Thyroid gland (tissue), 4 donors: ENCODE results near the gene MGAM2. TPM values are rescaled to one million over a fixed set of nuclear protein-coding genes. Genes with fewer than 3 reads are reported as not detected.

ENCODE experiments used
- DNase-seq, 2 donors: peaks; one replicate each; pipeline ENCODE4 v3.0.0-alpha.2; 2019
- H3K27ac ChIP-seq, 3 donors: fragments of 200-600 bp; sonication (generic); 1 replicate in 2 of 3; 2 replicates in 1 of 3; pipeline ENCODE4 v1.5.1; 2016 to 2019; ENCODE audit warnings: mild to moderate bottlenecking in 1 of 3, moderate library complexity in 1 of 3
- H3K27me3 ChIP-seq: fragments of 200-600 bp; sonication (generic); one replicate; pipeline ENCODE4 v1.5.1; 2019
- H3K36me3 ChIP-seq, 2 donors: fragments of 200-600 bp; sonication (generic); one replicate each; pipeline ENCODE4 v1.5.1; 2016 to 2019
- H3K4me1 ChIP-seq, 2 donors: fragments of 200-600 bp; sonication (generic); one replicate each; pipeline ENCODE4 v1.5.1; 2017 to 2019
- H3K4me3 ChIP-seq, 3 donors: fragments of 200-600 bp; sonication (generic); replicated peaks in 1 of 3; 1 replicate in 2 of 3; 2 replicates in 1 of 3; pipeline ENCODE4 v1.5.1; 2016; ENCODE audit warnings: mild to moderate bottlenecking in 1 of 3
- H3K9me3 ChIP-seq: fragments of 200-600 bp; sonication (generic); one replicate; pipeline ENCODE4 v1.5.1; 2017
- POLR2A ChIP-seq, 2 donors: fragments of 450-650 bp; IDR thresholded peaks; one replicate each; pipeline ENCODE4 v1.6.1; 2017; ENCODE audit warnings: antibody characterized with exemption in 2 of 2, mild to moderate bottlenecking in 2 of 2, moderate library complexity in 1 of 2
- WGBS, 2 donors: methylation state at CpG; one replicate each; pipeline ENCODE4 v1.1.5; 2017; 5-methylcytosine and 5-hydroxymethylcytosine counted together
- intact Hi-C: fragments of 100-400 bp; cut with DNase I; formaldehyde crosslinking; loops from one replicate; pipeline ENCODE4 v1.15.1; 2023
- total RNA-seq, 4 donors: library from RNA; depleted of rRNA; stranded (reverse); fragments of >200 nt; gene quantifications; one replicate each; pipeline ENCODE4 v1.2.3, GENCODE V29; 2016
- TF ChIP-seq, protein P1 (sequence below), 6 experiments: fragments of 200-600 bp in 3 of 6; fragments of 450-650 bp in 3 of 6; sonication (generic) in 3 of 6; IDR thresholded peaks; one replicate each; pipeline ENCODE4 v1.5.1; 2016 to 2019; ENCODE audit warnings: antibody characterized with exemption in 6 of 6, mild to moderate bottlenecking in 2 of 6, inconsistent platforms in 1 of 6, moderate library complexity in 1 of 6

Gene MGAM2
- total RNA-seq, 4 donors from 2014 or later: not detected

GRCh38 chr7:142108728-142109505, 2.6 kb upstream of the MGAM2 start:
- Histone ChIP-seq H3K27me3 (no peaks in the 10 kb centered on the region), H3K36me3 (no peaks in the 10 kb centered on the region), H3K4me1 (no peaks in the 10 kb centered on the region), H3K27ac (no peak overlapping the region), H3K4me3 (no peak overlapping the region), H3K9me3 (no peaks in the 10 kb centered on the region)
- intact Hi-C loops: no loop called here
- TF ChIP-seq, protein P1, sequence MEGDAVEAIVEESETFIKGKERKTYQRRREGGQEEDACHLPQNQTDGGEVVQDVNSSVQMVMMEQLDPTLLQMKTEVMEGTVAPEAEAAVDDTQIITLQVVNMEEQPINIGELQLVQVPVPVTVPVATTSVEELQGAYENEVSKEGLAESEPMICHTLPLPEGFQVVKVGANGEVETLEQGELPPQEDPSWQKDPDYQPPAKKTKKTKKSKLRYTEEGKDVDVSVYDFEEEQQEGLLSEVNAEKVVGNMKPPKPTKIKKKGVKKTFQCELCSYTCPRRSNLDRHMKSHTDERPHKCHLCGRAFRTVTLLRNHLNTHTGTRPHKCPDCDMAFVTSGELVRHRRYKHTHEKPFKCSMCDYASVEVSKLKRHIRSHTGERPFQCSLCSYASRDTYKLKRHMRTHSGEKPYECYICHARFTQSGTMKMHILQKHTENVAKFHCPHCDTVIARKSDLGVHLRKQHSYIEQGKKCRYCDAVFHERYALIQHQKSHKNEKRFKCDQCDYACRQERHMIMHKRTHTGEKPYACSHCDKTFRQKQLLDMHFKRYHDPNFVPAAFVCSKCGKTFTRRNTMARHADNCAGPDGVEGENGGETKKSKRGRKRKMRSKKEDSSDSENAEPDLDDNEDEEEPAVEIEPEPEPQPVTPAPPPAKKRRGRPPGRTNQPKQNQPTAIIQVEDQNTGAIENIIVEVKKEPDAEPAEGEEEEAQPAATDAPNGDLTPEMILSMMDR (IDR thresholded peaks at IDR 0.05): no peak
- WGBS, 2 donors: 74 to 80% methylated on average over 8 of the region's 8 CpGs
- no peak for DNase-seq

DNA sequence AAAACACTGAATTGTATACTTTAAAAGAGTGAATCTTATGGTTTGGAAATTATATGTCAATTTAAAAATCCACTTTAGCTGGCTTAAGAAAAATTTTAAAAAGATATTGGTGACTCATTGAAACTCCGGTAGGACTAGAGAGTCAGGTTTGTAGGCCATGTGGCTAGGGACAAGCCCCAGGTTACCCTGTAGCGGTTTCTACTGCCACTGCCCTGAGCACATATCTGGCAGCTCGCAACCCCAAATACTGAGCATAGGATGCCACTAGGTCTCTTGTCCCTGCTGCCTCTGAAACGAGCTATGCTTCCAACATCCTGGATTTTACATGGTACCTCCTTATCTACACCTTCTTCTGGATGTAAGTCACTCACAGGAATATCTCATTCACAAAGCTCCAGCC, 1.4 kb upstream of the MGAM2 start:
- Histone ChIP-seq H3K4me3 (no peak overlapping the region), H3K27me3 (no peaks in the 10 kb centered on the region), H3K27ac (no peak overlapping the region), H3K4me1 (no peaks in the 10 kb centered on the region), H3K9me3 (no peaks in the 10 kb centered on the region), H3K36me3 (no peaks in the 10 kb centered on the region)
- intact Hi-C loops: no loop called here
- no peak for DNase-seq
- TF ChIP-seq, protein P1 (IDR thresholded peaks at IDR 0.05): no peak
- TF ChIP-seq POLR2A (IDR thresholded peaks at IDR 0.05): no peak
- WGBS, 2 donors: 84 to 85% methylated on average over 4 of the region's 4 CpGs

DNA sequence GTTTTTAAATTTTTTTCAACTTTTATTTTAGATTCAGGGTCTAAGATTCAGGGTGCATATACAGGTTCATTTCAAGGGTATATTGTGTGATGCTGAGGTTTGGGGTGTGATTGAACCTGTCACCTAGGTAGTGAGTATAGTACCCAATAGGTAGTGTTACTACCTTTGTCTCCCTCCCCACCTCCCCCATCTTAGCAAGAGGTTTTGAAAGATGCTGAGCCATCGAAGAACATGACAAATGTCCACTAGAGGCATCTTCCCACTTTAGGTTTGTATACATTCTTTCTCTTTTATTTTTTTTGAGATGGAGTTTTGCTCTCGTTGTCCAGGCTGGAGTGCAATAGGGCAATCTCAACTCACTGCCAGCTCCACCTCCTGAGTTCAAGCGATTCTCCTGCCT, 880 bp upstream of the MGAM2 start:
- no peaks in the 10 kb centered on the region for H3K9me3 ChIP-seq
- H3K4me3 ChIP-seq: no peak overlapping the region
- no peaks in the 10 kb centered on the region for H3K27me3 ChIP-seq
- DNase-seq: no peak
- no peak overlapping the region for H3K27ac ChIP-seq
- no peaks in the 10 kb centered on the region for H3K36me3 ChIP-seq
- 62 to 63% methylated on average over 3 of the region's 3 CpGs for WGBS, 2 donors
- intact Hi-C loops: no loop called here
- TF ChIP-seq, protein P1 (IDR thresholded peaks at IDR 0.05): no peak
- no peak for TF ChIP-seq POLR2A (IDR thresholded peaks at IDR 0.05)
- no peaks in the 10 kb centered on the region for H3K4me1 ChIP-seq

DNA sequence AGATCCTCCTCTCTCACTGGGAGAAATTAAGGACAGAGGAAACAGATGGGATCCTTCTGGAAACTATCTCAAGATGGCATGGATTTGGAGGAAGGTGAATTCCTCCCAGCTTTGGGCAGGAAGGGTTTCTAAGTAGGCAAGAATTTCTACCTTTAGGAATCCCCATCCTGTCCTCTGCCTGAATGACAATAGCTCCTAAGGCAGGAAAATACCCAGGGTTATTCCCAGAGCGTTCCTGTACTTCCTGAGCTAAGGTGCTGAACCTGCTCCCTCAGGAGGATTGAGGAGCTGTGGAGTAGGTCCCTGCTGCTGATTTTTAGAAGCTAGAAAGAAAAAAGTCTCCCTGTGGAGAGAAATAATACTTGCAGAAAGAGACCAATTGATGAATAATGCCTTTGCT, 568 bp downstream of the MGAM2 start:
- H3K27me3 ChIP-seq: no peaks in the 10 kb centered on the region
- no peaks in the 10 kb centered on the region for H3K36me3 ChIP-seq
- no peak overlapping the region for H3K4me3 ChIP-seq
- no peak for DNase-seq
- no peaks in the 10 kb centered on the region for H3K4me1 ChIP-seq
- no peaks in the 10 kb centered on the region for H3K9me3 ChIP-seq
- WGBS, 2 donors: 42 to 56% methylated on average over 1 of the region's 1 CpG
- no peak overlapping the region for H3K27ac ChIP-seq
- no peak for TF ChIP-seq POLR2A (IDR thresholded peaks at IDR 0.05)
- TF ChIP-seq, protein P1 (IDR thresholded peaks at IDR 0.05): no peak
- intact Hi-C loops: no loop called here

GRCh38 chr7:142114207-142114606, 2.7 kb downstream of the MGAM2 start:
- Histone ChIP-seq H3K4me3 (no peak overlapping the region), H3K27ac (no peak overlapping the region), H3K27me3 (no peaks in the 10 kb centered on the region), H3K4me1 (no peaks in the 10 kb centered on the region), H3K36me3 (no peaks in the 10 kb centered on the region), H3K9me3 (no peaks in the 10 kb centered on the region)
- WGBS, 2 donors: 56 to 59% methylated on average over 3 of the region's 3 CpGs
- TF ChIP-seq, protein P1 (IDR thresholded peaks at IDR 0.05): no peak
- no peak for TF ChIP-seq POLR2A (IDR thresholded peaks at IDR 0.05)
- intact Hi-C loops: no loop called here
- DNase-seq: no peak
